CD4-positive, alpha-beta T cell treated with Interleukin-12 subunit alpha and Interleukin-12 subunit beta, for 1 hour (primary cell): ENCODE data around the gene PREB.
"Not testable (repeated sequence)": the region's sequence is repeated elsewhere in the genome, so short reads cannot be mapped to it uniquely, and the experiment has no call there.

Source experiments
- DNase-seq: peaks from one replicate; pipeline ENCODE4 v3.0.0-alpha.2; 2020

The PREB gene

DNA sequence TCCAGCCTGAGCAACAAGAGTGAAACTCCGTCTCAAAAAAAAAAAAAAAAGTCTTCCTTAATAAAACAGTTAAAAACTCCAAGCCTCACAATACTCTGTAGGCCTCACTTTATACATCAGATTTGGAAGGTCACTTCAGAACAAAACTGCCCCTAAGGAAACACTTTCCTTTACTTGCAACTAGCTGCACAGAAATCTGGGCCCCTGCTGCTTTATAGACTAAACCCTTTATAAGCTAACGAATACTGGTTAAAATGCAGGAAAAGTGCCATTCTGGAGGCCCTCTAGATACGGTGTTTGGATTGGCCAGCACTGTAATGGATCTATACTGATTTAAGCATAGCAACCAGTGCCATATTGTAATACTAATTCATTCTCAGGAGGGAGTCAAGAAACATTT is 9.3 kb downstream of the PREB start:
- no peak for DNase-seq

DNA sequence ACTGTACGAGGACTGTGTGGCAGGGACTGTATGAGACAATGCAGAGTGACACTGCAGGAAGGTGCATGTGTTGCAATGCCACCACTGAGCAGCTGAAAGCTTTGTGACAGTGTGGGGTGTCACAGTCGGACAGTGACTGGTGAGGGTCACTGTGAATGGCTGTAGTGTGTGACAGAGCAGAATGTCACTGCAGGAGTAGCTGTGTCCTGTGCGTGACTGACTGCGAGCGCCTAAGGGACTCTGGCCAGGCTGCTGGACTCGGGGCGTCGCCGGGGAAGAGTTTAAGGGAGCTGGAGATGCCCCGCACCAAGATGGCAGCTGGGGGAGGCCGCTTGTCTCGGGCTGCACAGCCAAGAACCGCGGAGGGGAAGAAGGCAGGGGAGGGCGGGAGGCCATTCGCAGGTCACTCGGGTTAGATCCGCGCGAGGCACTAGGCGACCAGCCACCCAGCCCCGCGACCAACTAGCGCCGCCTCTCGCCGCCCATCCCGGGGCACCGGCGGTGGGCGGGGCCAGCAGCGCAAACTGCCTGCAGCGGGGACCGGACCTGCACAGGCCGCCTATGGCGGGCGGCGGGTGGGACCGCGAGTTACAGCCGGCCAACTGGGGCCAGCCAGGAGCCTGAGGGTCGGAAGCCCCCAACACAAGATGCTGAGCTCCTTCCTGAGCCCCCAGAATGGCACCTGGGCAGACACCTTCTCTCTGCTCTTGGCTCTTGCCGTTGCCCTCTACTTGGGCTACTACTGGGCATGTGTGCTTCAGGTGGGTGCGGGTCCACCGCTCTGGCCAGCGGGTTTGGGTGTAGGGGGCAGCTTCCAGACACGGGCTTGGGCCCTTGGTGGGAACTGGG is 10.9 kb downstream of the PREB start, which contains the start of gene ABHD1:
TSS of gene ABHD1 (plus strand) at position 514 of the 849 bp plus-strand sequence. CDS start at position 648, 134 bp downstream.
- peak; percentile 80 for DNase-seq

DNA sequence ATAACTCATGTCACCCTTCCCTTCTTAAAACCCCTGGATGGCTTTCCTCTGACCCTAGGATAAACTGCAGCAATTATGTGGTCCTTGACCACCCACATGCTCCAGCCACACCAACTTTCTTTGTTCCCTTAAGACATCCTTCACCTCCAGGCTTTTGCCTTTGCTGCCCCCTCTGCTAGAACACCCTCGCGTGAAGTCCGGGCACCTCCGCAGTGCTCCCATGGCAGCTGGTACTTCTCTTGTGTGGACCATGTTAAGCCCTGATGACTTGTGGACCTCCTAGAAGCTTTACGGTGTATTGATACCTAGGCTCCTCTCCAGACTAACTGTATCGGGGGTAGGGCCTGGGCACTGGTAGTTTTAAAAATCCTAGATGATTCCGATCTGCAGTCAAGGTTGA is 11.6 kb downstream of the PREB start:
- no peak for DNase-seq

DNA sequence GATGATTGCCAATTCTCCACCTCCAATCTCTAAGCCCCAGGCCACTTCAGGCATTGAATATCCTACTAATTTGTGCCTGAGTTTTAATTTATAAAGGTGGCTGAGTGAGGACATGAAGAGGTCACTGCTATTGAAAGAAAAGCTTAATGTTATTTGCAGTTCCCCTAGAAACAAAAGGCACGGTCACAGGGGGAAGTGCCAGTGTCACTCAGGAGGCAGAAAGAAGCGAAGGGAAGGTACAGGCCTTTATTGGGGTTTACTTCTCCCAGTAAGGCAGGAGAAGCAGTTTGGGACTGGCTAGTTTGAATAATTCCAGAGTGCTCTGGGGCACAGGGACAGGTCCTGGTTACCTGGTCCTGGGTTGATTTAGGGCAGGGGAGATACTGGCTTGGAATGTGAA is 12.5 kb downstream of the PREB start:
- no peak for DNase-seq

DNA sequence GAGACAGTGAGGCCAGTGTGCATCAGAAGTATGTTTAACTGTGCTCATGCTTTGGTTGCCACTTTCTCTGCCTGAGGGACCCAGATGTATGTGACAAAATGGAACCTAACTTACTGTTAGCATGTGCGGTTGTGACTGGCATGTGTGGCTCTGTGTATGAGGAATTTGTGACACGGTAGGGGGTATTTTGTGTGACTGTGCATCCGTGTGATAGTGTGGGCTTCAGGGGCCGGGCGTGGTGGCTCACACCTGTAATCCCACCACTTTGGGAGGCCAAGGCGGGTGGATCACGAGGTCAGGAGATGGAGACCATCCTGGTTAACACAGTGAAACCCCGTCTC is 15.1 kb downstream of the PREB start:
- not testable (repeated sequence) for DNase-seq

DNA sequence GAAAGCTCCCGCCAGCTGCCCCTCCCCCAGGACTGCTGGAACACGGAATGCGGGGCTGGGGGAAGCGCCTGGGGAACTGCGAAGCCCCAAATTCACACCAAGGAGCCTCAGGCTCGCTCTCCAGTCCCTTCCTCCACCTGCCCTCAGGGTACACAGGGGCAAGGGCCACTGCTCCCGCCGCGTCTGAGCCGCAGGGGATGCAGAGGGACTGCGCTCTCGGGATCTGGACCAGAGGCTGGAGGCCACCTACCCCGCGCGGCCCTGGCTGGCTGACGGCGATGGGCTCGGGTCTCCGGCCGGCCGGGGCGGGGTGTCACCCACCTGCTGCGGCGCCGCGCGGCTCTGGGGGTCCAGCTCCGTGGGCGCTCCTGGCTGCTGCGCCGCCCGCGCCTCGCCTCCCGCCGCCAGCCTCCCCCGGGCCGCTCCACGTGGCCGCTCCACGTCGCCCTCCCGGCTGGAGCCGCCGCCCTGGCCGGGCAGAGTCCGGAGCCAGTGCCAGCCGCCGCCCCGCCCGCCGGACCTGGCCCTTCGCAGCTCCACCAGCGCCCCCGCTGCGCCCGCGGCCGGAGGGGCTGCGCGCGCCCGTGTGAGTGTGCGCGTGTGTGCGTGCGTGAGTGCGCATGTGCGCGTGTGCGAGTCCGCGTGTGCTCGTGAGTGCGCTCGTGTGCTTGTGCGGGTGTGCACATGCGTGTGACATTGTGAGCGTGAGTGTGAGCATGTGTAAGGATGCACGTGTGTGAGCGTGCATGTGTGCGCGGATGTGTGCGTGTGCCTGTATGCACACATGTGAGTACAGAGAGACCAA is 15.7 kb downstream of the PREB start, which contains the start of gene CGREF1:
TSS of gene CGREF1 (minus strand) at position 604 of the 805 bp plus-strand sequence. CDS start 14,762 bp downstream, outside the sequence.
- peak; percentile 12 for DNase-seq

DNA sequence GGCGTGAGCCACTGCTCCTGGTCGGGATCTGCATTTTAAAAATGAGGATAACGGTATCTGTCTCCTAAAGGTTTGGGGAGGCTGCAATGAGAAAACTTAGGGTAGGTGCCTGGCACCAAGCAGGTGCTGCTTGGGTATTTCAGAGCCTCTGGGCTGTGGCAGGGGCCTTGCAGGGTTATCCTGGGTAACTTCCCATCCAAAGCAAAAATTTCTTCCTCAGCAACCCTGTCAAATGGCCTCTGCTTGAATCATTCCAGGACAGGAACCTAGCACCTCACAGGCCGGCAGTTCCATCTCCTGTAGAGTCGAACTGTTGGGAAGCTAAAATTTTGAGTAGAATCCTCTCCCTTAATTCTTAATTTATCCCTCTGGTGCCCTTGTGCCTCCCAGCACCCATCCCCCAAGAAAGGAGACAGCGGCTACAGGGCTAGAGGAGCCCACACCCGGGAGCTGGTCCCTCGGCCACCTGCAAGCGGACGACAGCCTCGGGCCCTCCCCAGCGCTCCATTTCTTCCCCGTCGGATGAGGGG is 16.4 kb downstream of the PREB start:
- no peak for DNase-seq

DNA sequence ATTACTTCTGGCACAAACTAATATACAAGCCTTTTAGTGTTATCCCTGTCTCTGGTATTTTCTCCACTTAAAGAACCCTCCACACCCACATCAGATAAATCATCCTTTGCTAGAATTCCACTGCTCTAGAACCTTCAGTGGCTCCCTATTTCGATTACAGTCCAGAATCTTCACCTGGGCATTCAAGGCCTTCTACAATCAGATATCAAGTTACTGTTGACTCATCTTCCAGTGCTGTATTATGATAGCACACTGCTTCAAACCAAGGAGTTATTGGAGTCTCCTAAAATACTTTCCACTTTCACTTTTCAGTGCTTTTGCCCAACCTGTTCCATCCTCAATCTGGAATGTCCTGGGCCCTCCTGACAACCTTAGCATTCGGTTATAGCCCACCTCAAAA is 18.9 kb downstream of the PREB start:
- DNase-seq, result no peak

DNA sequence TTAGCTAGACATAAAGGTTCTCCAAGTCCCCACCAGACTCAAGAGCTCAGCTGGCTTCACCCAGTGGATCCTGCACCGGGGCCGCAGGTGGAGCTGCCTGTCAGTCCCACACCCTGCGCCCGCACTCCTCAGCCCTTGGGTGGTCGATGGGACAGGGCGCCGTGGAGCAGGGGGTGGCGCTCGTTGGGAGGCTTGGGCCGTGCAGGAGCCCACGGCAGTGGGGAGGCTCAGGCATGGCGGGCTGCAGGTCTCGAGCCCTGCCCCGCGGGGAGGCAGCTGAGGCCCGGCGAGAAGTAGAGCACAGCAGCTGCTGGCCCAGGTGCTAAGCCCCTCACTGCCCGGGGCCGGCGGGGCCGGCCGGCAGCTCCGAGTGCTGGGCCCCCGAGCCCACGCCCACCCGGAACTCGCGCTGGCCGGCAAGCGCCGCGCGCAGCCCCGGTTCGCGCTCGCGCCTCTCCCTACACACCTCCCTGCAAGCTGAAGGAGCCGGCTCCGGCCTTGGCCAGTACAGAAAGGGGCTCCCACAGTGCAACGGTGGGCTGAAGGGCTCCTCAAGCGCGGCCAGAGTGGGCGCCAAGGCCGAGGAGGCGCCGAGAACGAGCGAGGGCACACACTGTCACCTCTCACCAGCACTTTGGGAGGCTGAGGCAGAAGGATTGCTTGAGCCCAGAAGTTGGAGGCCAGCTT is 22.9 kb downstream of the PREB start:
- not testable (repeated sequence) for DNase-seq

DNA sequence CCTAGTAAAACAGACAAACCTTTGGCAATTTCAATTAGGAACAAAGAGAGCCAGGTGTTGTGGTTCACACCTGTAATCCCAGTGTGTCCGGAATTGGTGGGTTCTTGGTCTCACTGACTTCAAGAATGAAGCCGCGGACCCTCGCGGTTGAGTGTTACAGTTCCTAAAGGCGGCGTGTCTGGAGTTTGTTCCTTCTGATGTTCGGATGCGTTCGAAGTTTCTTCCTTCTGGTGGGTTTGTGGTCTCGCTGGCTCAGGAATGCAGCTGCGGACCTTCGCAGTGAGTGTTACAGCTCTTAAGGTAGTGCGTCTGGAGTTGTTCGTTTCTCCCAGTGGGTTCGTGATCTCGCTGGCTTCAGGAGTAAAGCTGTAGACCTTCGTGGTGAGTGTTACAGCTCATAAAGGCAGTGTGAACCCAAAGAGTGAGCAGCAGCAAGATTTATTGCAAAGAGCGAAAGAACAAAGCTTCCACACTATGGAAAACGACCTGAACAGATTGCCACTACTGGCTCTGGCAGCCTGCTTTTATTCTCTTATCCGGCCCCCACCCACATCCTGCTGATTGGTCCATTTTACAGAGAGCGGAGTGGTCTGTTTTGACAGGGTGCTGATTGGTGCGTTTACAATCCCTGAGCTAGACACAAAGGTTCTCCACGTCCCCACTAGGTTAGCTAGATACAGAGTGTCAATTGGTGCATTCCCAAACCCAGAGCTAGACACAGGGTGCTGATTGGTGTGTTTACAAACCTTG is 23.7 kb downstream of the PREB start:
- DNase-seq, result not testable (repeated sequence)

DNA sequence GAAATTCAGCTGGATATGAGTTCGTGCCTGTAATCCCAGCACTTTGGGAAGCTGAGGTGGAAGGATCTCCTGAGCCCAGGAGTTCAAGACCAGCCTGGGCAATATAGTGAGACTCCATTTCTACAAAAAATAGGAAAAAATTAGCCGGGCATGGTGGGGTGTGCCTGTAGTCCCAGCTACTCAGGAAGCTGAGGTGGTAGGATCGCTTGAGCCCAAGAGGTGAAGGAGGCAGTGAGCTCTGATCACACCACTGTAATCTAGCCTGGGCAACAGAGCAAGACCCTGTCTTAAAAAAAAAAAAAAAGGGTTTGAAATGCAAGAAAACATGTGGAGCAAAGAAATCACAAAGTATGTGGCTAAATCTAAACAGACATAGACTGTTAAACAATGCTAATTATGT is 25.4 kb downstream of the PREB start:
- no peak for DNase-seq

DNA sequence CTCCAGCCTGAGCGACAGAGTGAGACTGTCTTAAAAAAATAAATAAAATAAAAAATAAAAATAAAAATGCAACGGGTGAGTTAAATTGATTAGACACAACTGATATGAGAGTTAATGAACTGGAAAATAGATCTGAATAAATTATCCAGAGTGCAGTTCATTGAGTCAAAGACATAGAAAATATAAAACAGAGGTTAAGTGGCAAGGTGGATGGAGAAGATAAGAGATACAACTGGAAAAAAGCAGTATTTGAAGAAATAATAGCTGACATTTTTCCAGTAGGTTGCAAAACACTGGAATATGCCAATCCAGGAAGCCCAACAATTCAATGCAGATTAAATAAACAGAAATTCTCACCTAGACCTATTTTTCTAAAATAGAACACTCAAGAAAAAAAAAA is 26.2 kb downstream of the PREB start:
- no peak for DNase-seq

DNA sequence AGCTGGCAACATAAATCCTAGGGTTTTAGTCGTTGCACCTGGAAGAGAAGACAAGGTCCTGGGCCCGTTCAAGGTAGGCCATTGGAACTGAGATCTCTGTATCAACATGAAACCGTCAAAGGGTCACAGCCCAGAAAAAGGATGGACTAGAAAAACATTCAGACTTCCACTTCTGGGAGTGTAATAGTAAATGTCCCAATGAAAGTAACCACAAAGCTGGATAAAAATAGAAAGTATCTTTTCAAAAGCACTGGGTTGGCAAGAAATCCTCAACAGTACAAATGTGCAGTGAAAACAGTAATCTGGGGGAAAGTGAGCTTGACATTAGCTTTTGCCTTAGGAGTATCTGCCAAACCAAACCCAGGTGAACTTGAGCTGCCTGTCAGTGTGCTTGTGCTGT is 28.5 kb downstream of the PREB start:
- DNase-seq, result no peak

DNA sequence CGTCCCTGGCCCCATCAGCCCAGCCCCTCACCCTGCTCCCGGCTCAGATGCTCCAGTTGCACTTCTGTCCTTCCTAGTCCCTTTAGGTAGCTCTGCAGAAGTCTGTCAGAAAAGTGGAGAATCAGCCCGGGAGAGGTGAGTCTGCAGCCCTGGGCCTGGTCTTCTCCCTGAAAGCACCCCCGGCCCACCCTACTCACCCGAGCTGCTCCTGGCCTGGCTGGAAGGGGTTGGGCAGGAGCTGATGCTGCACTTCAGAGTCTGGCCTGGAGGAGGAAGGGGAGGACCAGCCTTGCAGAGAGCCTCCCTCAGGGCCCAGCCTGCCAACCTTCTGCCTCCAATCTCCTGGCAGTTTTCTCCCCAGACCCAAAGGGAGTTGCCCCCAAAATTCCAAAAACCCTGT is 32.1 kb downstream of the PREB start:
- no peak for DNase-seq

DNA sequence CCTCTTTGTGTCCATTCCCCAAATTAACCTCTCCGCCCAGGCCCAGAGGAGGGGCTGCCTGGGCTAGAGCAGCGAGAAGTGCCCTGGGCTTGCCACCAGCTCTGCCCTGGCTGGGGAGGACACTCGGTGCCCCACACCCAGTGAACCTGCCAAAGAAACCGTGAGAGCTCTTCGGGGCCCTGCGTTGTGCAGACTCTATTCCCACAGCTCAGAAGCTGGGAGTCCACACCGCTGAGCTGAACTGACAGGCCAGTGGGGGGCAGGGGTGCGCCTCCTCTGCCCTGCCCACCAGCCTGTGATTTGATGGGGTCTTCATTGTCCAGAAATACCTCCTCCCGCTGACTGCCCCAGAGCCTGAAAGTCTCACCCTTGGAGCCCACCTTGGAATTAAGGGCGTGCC is 34.4 kb downstream of the PREB start:
- no peak for DNase-seq

DNA sequence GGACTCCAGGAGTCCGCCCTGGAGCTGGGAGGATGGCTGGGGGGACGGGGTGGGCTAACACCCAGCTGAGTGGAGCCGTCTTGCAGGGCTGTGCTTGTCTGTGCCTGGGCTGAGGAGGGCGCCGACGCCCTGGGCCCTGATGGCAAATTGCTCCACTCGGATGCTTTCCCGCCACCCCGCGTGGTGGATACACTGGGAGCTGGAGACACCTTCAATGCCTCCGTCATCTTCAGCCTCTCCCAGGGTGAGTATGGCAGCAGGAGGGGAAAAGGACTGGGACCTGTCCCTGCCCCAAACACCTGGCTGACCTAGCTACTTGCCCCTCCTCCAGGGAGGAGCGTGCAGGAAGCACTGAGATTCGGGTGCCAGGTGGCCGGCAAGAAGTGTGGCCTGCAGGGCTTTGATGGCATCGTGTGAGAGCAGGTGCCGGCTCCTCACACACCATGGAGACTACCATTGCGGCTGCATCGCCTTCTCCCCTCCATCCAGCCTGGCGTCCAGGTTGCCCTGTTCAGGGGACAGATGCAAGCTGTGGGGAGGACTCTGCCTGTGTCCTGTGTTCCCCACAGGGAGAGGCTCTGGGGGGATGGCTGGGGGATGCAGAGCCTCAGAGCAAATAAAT is 35.0 kb downstream of the PREB start:
- no peak for DNase-seq

DNA sequence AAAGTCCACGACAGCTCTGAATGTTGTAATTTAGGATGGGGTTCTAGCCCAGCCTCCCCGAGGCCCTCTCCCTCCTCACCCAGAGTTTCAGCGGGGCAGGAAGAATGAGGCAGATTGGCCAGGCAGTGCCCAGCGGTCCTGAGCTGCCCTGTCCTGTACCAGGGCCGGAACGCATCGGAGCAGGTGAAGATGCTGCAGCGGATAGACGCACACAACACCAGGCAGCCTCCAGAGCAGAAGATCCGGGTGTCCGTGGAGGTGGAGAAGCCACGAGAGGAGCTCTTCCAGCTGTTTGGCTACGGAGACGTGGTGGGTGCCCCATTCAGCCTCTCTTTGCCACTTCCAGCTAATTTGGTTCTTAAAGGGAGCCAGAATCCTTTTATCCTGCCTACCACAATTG is 37.1 kb downstream of the PREB start:
- no peak for DNase-seq

DNA sequence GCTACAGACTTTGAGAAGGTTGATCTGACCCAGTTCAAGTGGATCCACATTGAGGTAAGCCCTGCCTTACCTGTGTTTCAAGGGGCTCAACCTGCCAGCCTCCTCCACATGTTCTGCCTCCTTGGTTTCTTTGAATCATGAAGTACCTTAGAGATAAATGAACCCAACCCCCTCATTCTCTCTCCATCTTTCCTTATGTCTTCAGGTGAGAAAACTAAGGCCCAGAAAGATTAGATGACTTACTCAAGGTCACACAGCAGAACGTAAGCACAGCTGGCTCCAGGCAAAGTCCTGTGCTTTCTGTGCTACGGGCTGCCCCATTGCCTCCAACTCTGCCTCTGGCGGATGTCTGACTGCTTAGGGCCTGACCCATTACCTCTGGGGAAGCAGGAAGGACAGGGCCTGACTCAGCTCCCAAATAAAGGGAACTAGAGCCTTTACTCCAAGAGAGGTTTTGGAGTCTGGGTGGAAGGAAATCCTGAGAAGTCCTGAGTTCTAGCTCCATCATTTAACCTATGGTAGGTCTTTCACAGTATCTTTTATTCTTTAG is 37.6 kb downstream of the PREB start:
- no peak for DNase-seq

DNA sequence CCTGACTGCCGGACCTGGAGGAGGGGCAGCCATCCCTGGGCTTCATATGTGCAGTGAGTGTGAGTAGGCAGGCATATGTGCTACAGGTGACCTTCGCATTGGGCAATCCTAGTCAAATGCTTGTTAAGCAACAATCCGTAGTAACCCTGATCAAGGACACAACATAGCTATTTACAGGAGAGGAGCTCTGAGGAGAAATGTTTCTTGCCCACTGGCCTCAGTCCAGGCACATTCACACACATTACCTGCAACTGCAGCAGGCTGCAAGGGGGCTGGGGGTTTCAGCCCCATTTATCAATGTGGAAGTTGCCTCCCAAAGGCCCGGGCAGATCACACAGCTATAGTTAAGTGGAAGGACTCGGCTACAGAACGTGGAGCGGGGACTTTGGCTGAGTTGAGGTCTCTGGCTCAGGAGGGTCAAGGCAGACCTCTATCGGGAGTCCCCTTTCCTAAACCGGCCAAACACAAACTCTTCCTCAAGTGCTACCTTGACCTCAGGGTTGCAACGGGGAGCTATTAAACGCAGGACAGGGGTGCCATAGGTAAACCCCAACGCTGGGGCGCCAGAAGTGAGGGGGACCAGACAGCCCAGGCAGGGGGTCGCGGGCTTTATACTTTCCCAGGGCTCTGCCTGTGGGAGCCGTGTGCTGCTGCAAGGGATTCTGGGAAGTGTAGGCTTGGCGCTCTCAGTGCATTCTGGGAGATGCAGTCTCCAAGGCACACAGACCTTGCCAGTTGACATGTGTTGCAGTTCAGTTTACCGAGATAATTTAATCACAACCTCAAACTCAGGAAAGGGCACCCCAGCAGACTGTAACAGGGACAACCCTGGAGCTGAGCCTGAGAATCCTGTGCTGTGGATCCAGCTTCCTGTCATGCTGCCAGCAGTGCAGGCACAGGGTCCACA is 38.4 kb downstream of the PREB start:
- peak; percentile 59 for DNase-seq

DNA sequence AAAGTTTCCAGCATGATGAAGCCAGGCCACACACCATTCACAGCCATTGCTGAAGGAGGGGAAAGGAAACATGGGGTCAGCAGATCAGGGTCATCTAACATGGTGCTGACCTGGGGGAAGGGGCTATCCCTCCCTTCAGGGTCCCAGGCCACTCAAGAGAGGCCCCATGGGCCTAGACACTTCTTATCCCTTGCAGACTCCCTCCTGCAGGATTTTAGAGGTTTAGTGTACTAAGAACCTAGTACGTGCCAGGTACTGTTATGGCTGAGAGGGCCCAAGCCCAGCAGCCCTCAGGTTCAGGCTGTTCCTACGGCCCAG is 39.0 kb downstream of the PREB start:
- DNase-seq, result no peak
